Ishikawa (cell line): Measurements from ENCODE around the gene EYS.

Experiments used
- CEBPB ChIP-seq: IDR thresholded peaks from 2 replicates; pipeline ENCODE4 v1.6.1; 2012
- CREB1 ChIP-seq: IDR thresholded peaks from 2 replicates; pipeline ENCODE4 v1.6.1; 2012; ENCODE audit warnings: low read depth
- EGR1 ChIP-seq: IDR thresholded peaks from 2 replicates; pipeline ENCODE4 v1.6.1; 2012
- EP300 ChIP-seq: IDR thresholded peaks from 2 replicates; pipeline ENCODE4 v1.6.1; 2012; ENCODE audit warnings: borderline replicate concordance
- FOXM1 ChIP-seq: IDR thresholded peaks from 2 replicates; pipeline ENCODE4 v1.6.1; 2012; ENCODE audit warnings: low read depth, borderline replicate concordance
- MAX ChIP-seq: IDR thresholded peaks from 2 replicates; pipeline ENCODE4 v1.6.1; 2012
- NFIC ChIP-seq: IDR thresholded peaks from 2 replicates; pipeline ENCODE4 v1.6.1; 2012
- RAD21 ChIP-seq: IDR thresholded peaks from 2 replicates; pipeline ENCODE4 v1.6.1; 2012; ENCODE audit warnings: low read depth
- REST ChIP-seq: IDR thresholded peaks from 2 replicates; pipeline ENCODE4 v1.6.1; 2012; ENCODE audit warnings: low read depth, mild to moderate bottlenecking
- TAF1 ChIP-seq: IDR thresholded peaks from 2 replicates; pipeline ENCODE4 v1.6.1; 2012; ENCODE audit warnings: low read depth, mild to moderate bottlenecking
- TCF12 ChIP-seq: IDR thresholded peaks from 2 replicates; pipeline ENCODE4 v1.6.1; 2012; ENCODE audit warnings: low read depth
- TEAD4 ChIP-seq: IDR thresholded peaks from 2 replicates; pipeline ENCODE4 v1.6.1; 2012
- USF1 ChIP-seq: IDR thresholded peaks from 2 replicates; pipeline ENCODE4 v1.6.1; 2012
- YY1 ChIP-seq: IDR thresholded peaks from 2 replicates; pipeline ENCODE4 v1.6.1; 2012; ENCODE audit warnings: low read depth
- ZBTB7A ChIP-seq: IDR thresholded peaks from 2 replicates; pipeline ENCODE4 v1.6.1; 2012; ENCODE audit warnings: low read depth

EYS gene

GRCh38 chr6:65706436-65706835, 590 bp downstream of the EYS start:
- TF ChIP-seq TAF1 (no peak), CEBPB (no peak), RAD21 (no peak), USF1 (no peak)

- TF ChIP-seq RAD21 (no peak), EP300 (no peak)
Observed at GRCh38 chr6:65701325-65701724, 5.7 kb downstream of the EYS start.

GRCh38 chr6:65700561-65700960, 6.5 kb downstream of the EYS start:
- no peak for TF ChIP-seq USF1
- TF ChIP-seq CEBPB, result no peak
- no peak for TF ChIP-seq TEAD4
- no peak for TF ChIP-seq ZBTB7A
- no peak for TF ChIP-seq EP300

GRCh38 chr6:65692109-65692508, 14.9 kb downstream of the EYS start:
- TF ChIP-seq REST, result no peak
- no peak for TF ChIP-seq YY1
- TF ChIP-seq FOXM1, result no peak
- TF ChIP-seq USF1, result no peak
- no peak for TF ChIP-seq MAX
- no peak for TF ChIP-seq RAD21
- TF ChIP-seq TCF12, result no peak
- no peak for TF ChIP-seq TEAD4
- TF ChIP-seq NFIC, result no peak
- no peak for TF ChIP-seq CREB1
- no peak for TF ChIP-seq CEBPB
- TF ChIP-seq TAF1, result no peak
- no peak for TF ChIP-seq ZBTB7A

GRCh38 chr6:65680232-65680631, 26.8 kb downstream of the EYS start:
- TF ChIP-seq CREB1 (no peak), ZBTB7A (no peak), RAD21 (no peak), REST (no peak), TCF12 (no peak), EGR1 (no peak), TEAD4 (no peak), TAF1 (no peak)

- no peak for TF ChIP-seq ZBTB7A
- TF ChIP-seq TEAD4, result no peak
- TF ChIP-seq REST, result no peak
- TF ChIP-seq FOXM1, result no peak
- no peak for TF ChIP-seq NFIC
- no peak for TF ChIP-seq RAD21
- TF ChIP-seq TAF1, result no peak
- no peak for TF ChIP-seq TCF12
- TF ChIP-seq CREB1, result no peak
Observed at GRCh38 chr6:65671922-65672321, 35.1 kb downstream of the EYS start.
